Measurements from ENCODE around the gene C10orf105.

GRCh38 chr10:71717056-71717455, 2.5 kb downstream of the C10orf105 start:
- no peak for TF ChIP-seq SIN3A (IDR thresholded peaks at IDR 0.05; ENCODE audit: borderline replicate concordance, insufficient read depth, low read length)
- no peak for TF ChIP-seq POLR2AphosphoS5 (IDR thresholded peaks at IDR 0.05; ENCODE audit: low read depth, low read length)
- no peak for TF ChIP-seq REST (IDR thresholded peaks at IDR 0.05; ENCODE audit: insufficient read depth in 1 of 2, low read depth in 2 of 2, low read length in 2 of 2)
